Right lobe of liver (tissue), 4 donors: ENCODE results near the gene ARRDC4.

Experiments
- CTCF ChIP-seq, 4 donors: fragments of 200-600 bp in 3 of 4; fragments of 450-650 bp in 1 of 4; IDR thresholded peaks; one replicate each; pipeline versions ENCODE4 v1.5.1 to v1.8.0; 2016 to 2022; ENCODE audit warnings: antibody characterized with exemption in 4 of 4, mild to moderate bottlenecking in 2 of 4
- POLR2A ChIP-seq: fragments of 450-650 bp; IDR thresholded peaks from one replicate; pipeline ENCODE4 v1.6.1; 2017; ENCODE audit warnings: antibody characterized with exemption, mild to moderate bottlenecking
- donor health status: DM: no; HTN: no; CAD: no.
- donor health status: DM: no; HTN: no; CAD: no.
- donor health status: DM: no; HTN: yes; CAD: no.

- TF ChIP-seq CTCF (IDR thresholded peaks at IDR 0.05) (no peak), POLR2A (no peak)
Observed at GRCh38 chr15:97962263-97962662, 1.8 kb downstream of the ARRDC4 start.
